ENCODE data around the gene VSIG4. TPM values are rescaled to one million over a fixed set of nuclear protein-coding genes. Genes with fewer than 3 reads are reported as not detected.
A peak's percentile ranks its signal among the peaks of the same experiment; 100 is the strongest.

The VSIG4 gene
- polyA plus RNA-seq, 3 donors = 10.2 to 56.8 (median 25.1) TPM

DNA sequence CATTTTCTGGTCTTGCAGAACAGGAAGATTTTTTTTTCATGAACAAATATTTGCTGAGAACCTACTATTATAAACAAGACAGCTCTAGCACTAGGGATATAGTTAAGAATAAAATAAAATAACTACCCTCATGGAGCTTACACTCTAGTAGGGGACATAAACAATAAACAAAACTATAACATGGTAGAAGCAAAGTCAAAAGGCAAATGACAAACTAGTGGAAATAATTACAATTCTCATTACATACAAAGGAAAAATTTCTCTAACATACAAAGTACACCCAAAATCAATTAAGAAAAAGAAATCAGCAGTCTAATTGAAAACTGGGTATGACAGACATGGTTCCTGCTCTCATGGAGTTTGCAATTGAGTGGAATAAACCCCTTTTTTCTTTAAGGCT, 32.0 kb downstream of the VSIG4 start:
- H3K27me3 ChIP-seq (ENCODE audit: control insufficient read depth in 2 of 2, insufficient read depth in 2 of 2, low read length in 2 of 2) = no peaks in the 10 kb centered on the region
- H3K9ac ChIP-seq (ENCODE audit: insufficient read depth, low read length, poor library complexity, severe bottlenecking) = no peak overlapping the region
- H3K4me1 ChIP-seq (ENCODE audit: control insufficient read depth in 1 of 2, insufficient read depth in 2 of 2, low read length in 2 of 2) = peaks cover 90 to 98% of the 10 kb centered on the region in 2 donors
- H2AFZ ChIP-seq (ENCODE audit: insufficient read depth, low read depth, low read length, poor library complexity, severe bottlenecking) = no peak overlapping the region
- H3K4me3 ChIP-seq (replicated peaks in 1 of 3; ENCODE audit: low read depth in 2 of 3, low read length in 3 of 3) = peak overlapping the region in 1 of 3 experiments; percentile 23
- peak overlapping the region; percentile 15 for H3K4me2 ChIP-seq (replicated peaks; ENCODE audit: extremely low read depth, low read length, poor library complexity, severe bottlenecking)
- H3K36me3 ChIP-seq (replicated peaks in 1 of 2; ENCODE audit: control insufficient read depth in 1 of 2, insufficient read depth in 2 of 2, low read length in 2 of 2) = no peaks in the 10 kb centered on the region
- H3K27ac ChIP-seq (ENCODE audit: low read depth in 1 of 2, low read length in 2 of 2) = peak overlapping the region in 1 of 2 donors; percentile 73
- H3K4me3 Mint-ChIP-seq = no peak overlapping the region
- intact Hi-C loops (cut with micrococcal nuclease) = loop anchor here in 1 of 2 donors (10.0 kb wide), 1 partner anchor 333 kb away; no protein-coding TSS in a partner anchor
- peaks cover 78% of the 10 kb centered on the region for H3K4me1 Mint-ChIP-seq
- peaks cover 0 to 11% of the 10 kb centered on the region in 2 donors for H3K36me3 Mint-ChIP-seq
- no peaks in the 10 kb centered on the region for H4K20me1 ChIP-seq (ENCODE audit: insufficient read depth, low read length)
- no peaks in the 10 kb centered on the region for H3K9me3 ChIP-seq (replicated peaks in 1 of 2; ENCODE audit: control insufficient read depth in 1 of 2, insufficient read depth in 1 of 2, low read length in 2 of 2)
- peaks cover 0 to 5% (median 0%) of the 10 kb centered on the region in 3 donors for H3K27me3 Mint-ChIP-seq (ENCODE audit: low read depth in 3 of 3)
- no peak for DNase-seq
- H3K79me2 ChIP-seq (ENCODE audit: insufficient read depth, low read length) = peaks cover 62% of the 10 kb centered on the region
- peak overlapping the region; percentile 77 to 92 (median 87) for H3K27ac Mint-ChIP-seq
- peaks cover 0 to 7% (median 0%) of the 10 kb centered on the region in 7 donors for H3K9me3 Mint-ChIP-seq
- TF ChIP-seq, protein P1, sequence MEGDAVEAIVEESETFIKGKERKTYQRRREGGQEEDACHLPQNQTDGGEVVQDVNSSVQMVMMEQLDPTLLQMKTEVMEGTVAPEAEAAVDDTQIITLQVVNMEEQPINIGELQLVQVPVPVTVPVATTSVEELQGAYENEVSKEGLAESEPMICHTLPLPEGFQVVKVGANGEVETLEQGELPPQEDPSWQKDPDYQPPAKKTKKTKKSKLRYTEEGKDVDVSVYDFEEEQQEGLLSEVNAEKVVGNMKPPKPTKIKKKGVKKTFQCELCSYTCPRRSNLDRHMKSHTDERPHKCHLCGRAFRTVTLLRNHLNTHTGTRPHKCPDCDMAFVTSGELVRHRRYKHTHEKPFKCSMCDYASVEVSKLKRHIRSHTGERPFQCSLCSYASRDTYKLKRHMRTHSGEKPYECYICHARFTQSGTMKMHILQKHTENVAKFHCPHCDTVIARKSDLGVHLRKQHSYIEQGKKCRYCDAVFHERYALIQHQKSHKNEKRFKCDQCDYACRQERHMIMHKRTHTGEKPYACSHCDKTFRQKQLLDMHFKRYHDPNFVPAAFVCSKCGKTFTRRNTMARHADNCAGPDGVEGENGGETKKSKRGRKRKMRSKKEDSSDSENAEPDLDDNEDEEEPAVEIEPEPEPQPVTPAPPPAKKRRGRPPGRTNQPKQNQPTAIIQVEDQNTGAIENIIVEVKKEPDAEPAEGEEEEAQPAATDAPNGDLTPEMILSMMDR (IDR thresholded peaks at IDR 0.05) = no peak

DNA sequence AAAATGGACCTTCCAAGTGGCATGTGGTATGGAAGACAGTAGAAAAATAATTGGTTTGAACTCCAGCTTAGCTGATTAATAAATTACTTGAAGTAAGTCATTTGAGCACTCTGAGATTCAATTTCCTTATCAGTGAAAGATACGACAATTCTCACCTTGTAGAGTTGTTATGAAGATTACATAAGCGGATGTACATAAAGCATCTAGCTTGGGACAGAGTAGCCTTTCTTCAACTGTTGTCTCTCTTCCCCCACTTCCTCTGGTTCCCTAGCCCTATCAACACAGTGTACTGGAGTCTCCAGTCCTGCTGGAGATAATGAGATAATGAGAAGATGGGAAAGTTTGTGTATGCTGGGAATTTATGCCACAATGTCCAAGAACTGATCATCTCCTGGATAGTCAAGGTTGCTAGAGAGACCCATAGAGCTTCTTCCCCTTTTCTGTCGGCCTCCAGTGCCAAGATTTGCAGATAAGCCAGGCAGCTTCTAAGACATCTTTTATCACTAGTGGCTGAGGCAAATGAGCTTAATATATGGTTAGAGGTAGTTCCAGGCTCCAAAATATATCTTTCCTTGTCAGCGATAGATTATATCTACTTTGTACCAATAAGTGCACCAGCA, 33.9 kb downstream of the VSIG4 start:
- Mint-ChIP-seq H3K4me3 (peak overlapping the region; percentile 57 to 71), H3K27ac (peak overlapping the region; percentile 86 to 96 (median 95)), H3K4me1 (peaks cover 79% of the 10 kb centered on the region), H3K27me3 (ENCODE audit: low read depth in 3 of 3) (peaks cover 0 to 5% (median 0%) of the 10 kb centered on the region in 3 donors), H3K36me3 (peaks cover 0 to 11% of the 10 kb centered on the region in 2 donors), H3K9me3 (peaks cover 0 to 7% (median 0%) of the 10 kb centered on the region in 7 donors)
- WGBS (ENCODE audit: insufficient coverage) = no CpG with 5 or more reads among the region's 4 CpGs
- H3K27me3 ChIP-seq (ENCODE audit: control insufficient read depth in 2 of 2, insufficient read depth in 2 of 2, low read length in 2 of 2) = no peaks in the 10 kb centered on the region
- no peak overlapping the region for H2AFZ ChIP-seq (ENCODE audit: insufficient read depth, low read depth, low read length, poor library complexity, severe bottlenecking)
- H3K79me2 ChIP-seq (ENCODE audit: insufficient read depth, low read length) = peaks cover 74% of the 10 kb centered on the region
- H3K27ac ChIP-seq (ENCODE audit: low read depth in 1 of 2, low read length in 2 of 2) = peak overlapping the region in 1 of 2 donors; percentile 88
- no peak for DNase-seq
- H3K9me3 ChIP-seq (replicated peaks in 1 of 2; ENCODE audit: control insufficient read depth in 1 of 2, insufficient read depth in 1 of 2, low read length in 2 of 2) = no peaks in the 10 kb centered on the region
- H4K20me1 ChIP-seq (ENCODE audit: insufficient read depth, low read length) = no peaks in the 10 kb centered on the region
- H3K4me3 ChIP-seq (replicated peaks in 1 of 3; ENCODE audit: low read depth in 2 of 3, low read length in 3 of 3) = peak overlapping the region in 1 of 3 experiments; percentile 68
- TF ChIP-seq, protein P1 (IDR thresholded peaks at IDR 0.05) = no peak
- intact Hi-C loops (cut with micrococcal nuclease) = loop anchor here in 1 of 2 donors (10.0 kb wide), 1 partner anchor 331 kb away; no protein-coding TSS in a partner anchor
- H3K9ac ChIP-seq (ENCODE audit: insufficient read depth, low read length, poor library complexity, severe bottlenecking) = no peak overlapping the region
- H3K4me1 ChIP-seq (ENCODE audit: control insufficient read depth in 1 of 2, insufficient read depth in 2 of 2, low read length in 2 of 2) = peaks cover 90 to 98% of the 10 kb centered on the region in 2 donors
- H3K36me3 ChIP-seq (replicated peaks in 1 of 2; ENCODE audit: control insufficient read depth in 1 of 2, insufficient read depth in 2 of 2, low read length in 2 of 2) = no peaks in the 10 kb centered on the region
- peak overlapping the region; percentile 71 for H3K4me2 ChIP-seq (replicated peaks; ENCODE audit: extremely low read depth, low read length, poor library complexity, severe bottlenecking)
